Right lobe of liver (tissue), 6 donors: ENCODE measurements around the gene PSMB2. TPM values are rescaled to one million over a fixed set of nuclear protein-coding genes. Genes with fewer than 3 reads are reported as not detected.

Source experiments
- ATAC-seq, 4 donors: fragments of 200-7000 bp; cut with Tn5 transposase; one replicate each; pipeline ENCODE4 v1.9.1; 2020; ENCODE audit warnings: mild to moderate bottlenecking in 4 of 4, moderate library complexity in 4 of 4
- DNase-seq, 3 donors: peaks; one replicate each; pipeline ENCODE4 v3.0.0-alpha.2; 2020
- H3K27ac ChIP-seq, 3 donors: fragments of 200-600 bp; one replicate each; pipeline ENCODE4 v1.8.0; 2022
- H3K27me3 ChIP-seq, 2 donors: fragments of 200-600 bp; one replicate each; pipeline ENCODE4 v1.8.0; 2022
- H3K36me3 ChIP-seq, 4 donors: fragments of 200-600 bp; sonication (generic) in 1 of 4; one replicate each; pipeline versions ENCODE4 v1.5.1 to v1.8.0; 2017 to 2022; ENCODE audit warnings: control low read depth in 1 of 4
- H3K4me1 ChIP-seq, 4 donors: fragments of 200-600 bp; sonication (generic) in 1 of 4; one replicate each; pipeline versions ENCODE4 v1.5.1 to v1.8.0; 2017 to 2022; ENCODE audit warnings: control low read depth in 1 of 4
- H3K4me3 ChIP-seq, 3 donors: fragments of 200-600 bp; one replicate each; pipeline ENCODE4 v1.8.0; 2022
- H3K9me3 ChIP-seq, 4 donors: fragments of 200-600 bp; sonication (generic) in 1 of 4; one replicate each; pipeline versions ENCODE4 v1.5.1 to v1.8.0; 2017 to 2022; ENCODE audit warnings: control low read depth in 1 of 4
- CTCF ChIP-seq, 4 donors: fragments of 200-600 bp in 3 of 4; fragments of 450-650 bp in 1 of 4; IDR thresholded peaks; one replicate each; pipeline versions ENCODE4 v1.5.1 to v1.8.0; 2016 to 2022; ENCODE audit warnings: antibody characterized with exemption in 4 of 4, mild to moderate bottlenecking in 2 of 4
- POLR2A ChIP-seq: fragments of 450-650 bp; IDR thresholded peaks from one replicate; pipeline ENCODE4 v1.6.1; 2017; ENCODE audit warnings: antibody characterized with exemption, mild to moderate bottlenecking
- WGBS: methylation state at CpG from one replicate; pipeline ENCODE4 v1.1.6; 2018; ENCODE audit warnings: low coverage, low lambda C conversion rate; ENCODE audit not compliant: insufficient coverage; ENCODE audit errors: missing lambda C conversion rate; 5-methylcytosine and 5-hydroxymethylcytosine counted together
- intact Hi-C, 2 donors: fragments of 100-400 bp; cut with DNase I; formaldehyde crosslinking; loops; one replicate each; pipeline versions ENCODE4 v1.11.2 to v1.14.1; 2022
- total RNA-seq, 6 experiments: library from RNA; depleted of rRNA in 2 of 6; stranded (reverse); fragments of >200 nt in 2 of 6; fragmentation: NEBNext Ultra II Directional in 3 of 6; extraction: Animal tissue kit (Norgen Biotek cat#: 25700) in 3 of 6; gene quantifications; one replicate each; pipeline versions ENCODE4 v1.1.0 to v1.2.4, GENCODE V29; 2016 to 2023
- donor health status: DM: no; HTN: yes; CAD: no.
- donor health status: DM: no; HTN: no; CAD: no.
- donor health status: DM: no; HTN: no; CAD: no.
- donor health status: DM: no; HTN: yes; CAD: no.
- donor health status: DM: no; HTN: yes; CAD: no.

PSMB2 gene
- total RNA-seq, 6 experiments from 2014 or later: 41.7 to 54.6 (median 48.3) TPM

GRCh38 chr1:35561297-35561971 lies 79.9 kb downstream of the PSMB2 start:
- Histone ChIP-seq H3K4me3 (no peak overlapping the region), H3K36me3 (peaks cover 0 to 3% (median 0%) of the 10 kb centered on the region in 4 donors)
- intact Hi-C loops: loop anchor here (5.0 to 10.0 kb wide), 4 partner anchors 109 to 357 kb away; no protein-coding TSS in a partner anchor

GRCh38 chr1:35560256-35561225 lies 80.8 kb downstream of the PSMB2 start:
- Histone ChIP-seq H3K27me3 (no peaks in the 10 kb centered on the region), H3K4me3 (no peak overlapping the region), H3K36me3 (peaks cover 0 to 3% (median 0%) of the 10 kb centered on the region in 4 donors), H3K9me3 (no peaks in the 10 kb centered on the region), H3K27ac (no peak overlapping the region), H3K4me1 (peaks cover 0 to 23% (median 8%) of the 10 kb centered on the region in 4 donors)
- intact Hi-C loops: loop anchor here (5.0 to 10.0 kb wide), 4 partner anchors 108 to 356 kb away; no protein-coding TSS in a partner anchor
- DNase-seq (peak; percentile 86 to 89 (median 89)), ATAC-seq (peak; percentile 35 to 46 (median 40))
- TF ChIP-seq CTCF (IDR thresholded peaks at IDR 0.05) (no peak), POLR2A (no peak)
- WGBS: 42% methylated on average over 22 of the region's 44 CpGs

More at GRCh38 chr1:35561297-35561971, 79.9 kb downstream of the PSMB2 start:
- 86% methylated on average over 5 of the region's 11 CpGs for WGBS
- ATAC-seq: no peak
- no peak for TF ChIP-seq CTCF (IDR thresholded peaks at IDR 0.05)
- TF ChIP-seq POLR2A: no peak
- no peaks in the 10 kb centered on the region for H3K9me3 ChIP-seq
- H3K27ac ChIP-seq: no peak overlapping the region
- H3K27me3 ChIP-seq: no peaks in the 10 kb centered on the region
- peaks cover 0 to 14% (median 5%) of the 10 kb centered on the region in 4 donors for H3K4me1 ChIP-seq
- DNase-seq: peak in 1 of 3 donors; percentile 38

DNA sequence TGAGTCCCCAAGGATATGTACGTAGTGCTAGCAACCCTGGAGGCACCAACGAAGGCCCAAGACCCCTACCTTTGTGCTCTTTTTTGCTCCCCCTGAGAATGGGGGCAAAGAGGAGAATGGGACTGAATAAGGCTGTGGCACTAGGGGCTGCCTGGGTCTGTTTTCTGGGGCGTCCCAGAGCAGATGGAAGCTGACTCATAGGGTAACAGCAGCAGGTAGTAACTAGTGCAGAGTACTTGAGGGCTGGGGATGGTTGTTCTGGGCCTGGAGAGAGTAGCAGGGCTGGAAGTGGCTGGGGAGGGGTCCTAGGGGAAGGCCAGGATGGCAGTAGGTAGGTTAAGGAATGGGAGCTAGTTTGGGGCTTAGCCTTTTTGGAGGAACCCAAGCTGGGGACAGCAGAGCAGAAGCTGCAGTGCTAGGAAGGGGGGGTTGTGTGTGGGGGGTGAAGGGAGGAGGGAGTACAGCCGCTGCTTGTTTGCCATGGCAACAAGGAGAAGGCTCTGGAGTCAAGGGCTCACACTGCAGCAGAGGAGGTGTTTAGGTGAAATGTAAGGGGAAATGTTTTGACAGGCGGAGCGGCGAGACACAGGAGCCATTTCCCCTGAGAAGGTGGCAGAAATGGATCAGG lies 81.9 kb downstream of the PSMB2 start:
- no peak for ATAC-seq
- Histone ChIP-seq H3K4me1 (peaks cover 0 to 34% (median 14%) of the 10 kb centered on the region in 4 donors), H3K27ac (no peak overlapping the region)

More for the DNA sequence above, 81.9 kb downstream of the PSMB2 start:
- H3K27me3 ChIP-seq: no peaks in the 10 kb centered on the region
- DNase-seq: peak in 1 of 3 donors; percentile 42
- TF ChIP-seq POLR2A (no peak), CTCF (IDR thresholded peaks at IDR 0.05) (no peak)
- intact Hi-C loops: no loop called here
- 92% methylated on average over 4 of the region's 7 CpGs for WGBS
- no peaks in the 10 kb centered on the region for H3K9me3 ChIP-seq
- no peak overlapping the region for H3K4me3 ChIP-seq
- H3K36me3 ChIP-seq: peaks cover 0 to 3% (median 0%) of the 10 kb centered on the region in 4 donors
